ENCODE results near the gene XRCC5.

DNA sequence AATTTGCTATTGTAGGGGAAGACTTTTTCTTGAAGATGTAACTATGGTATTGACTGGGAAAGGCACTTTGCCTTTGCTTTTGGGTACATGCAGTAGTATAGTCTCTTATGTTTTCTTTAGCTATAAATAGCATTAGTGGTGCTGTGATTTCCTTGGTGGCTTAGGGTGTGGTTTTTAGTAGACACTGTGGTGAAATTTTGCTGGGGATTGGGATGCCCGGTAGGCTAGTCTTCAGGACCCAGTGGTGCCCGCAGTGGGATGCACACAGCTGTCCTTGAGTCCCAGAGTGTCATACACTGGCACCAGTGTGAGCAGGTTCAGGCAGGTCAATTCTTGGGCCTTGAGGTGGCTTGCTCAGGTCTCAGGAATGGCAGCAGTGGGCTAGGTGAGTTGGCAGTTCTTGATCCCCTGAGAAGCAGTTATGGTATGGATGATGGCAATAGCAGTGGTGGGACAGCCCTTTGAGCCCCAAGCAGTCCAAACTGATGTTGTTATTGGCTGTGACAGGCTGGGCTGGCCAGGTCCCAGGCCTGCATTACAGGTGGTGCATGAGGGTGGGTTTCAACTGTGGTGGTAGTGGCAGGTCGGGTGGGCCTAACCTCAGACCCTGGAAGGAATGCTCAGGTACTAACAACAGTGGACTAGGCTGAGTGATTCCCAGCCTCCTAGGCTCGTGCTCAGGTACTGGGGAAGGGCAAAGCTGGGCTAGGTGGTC, 124.3 kb downstream of the XRCC5 start:
- TF ChIP-seq, protein P1, sequence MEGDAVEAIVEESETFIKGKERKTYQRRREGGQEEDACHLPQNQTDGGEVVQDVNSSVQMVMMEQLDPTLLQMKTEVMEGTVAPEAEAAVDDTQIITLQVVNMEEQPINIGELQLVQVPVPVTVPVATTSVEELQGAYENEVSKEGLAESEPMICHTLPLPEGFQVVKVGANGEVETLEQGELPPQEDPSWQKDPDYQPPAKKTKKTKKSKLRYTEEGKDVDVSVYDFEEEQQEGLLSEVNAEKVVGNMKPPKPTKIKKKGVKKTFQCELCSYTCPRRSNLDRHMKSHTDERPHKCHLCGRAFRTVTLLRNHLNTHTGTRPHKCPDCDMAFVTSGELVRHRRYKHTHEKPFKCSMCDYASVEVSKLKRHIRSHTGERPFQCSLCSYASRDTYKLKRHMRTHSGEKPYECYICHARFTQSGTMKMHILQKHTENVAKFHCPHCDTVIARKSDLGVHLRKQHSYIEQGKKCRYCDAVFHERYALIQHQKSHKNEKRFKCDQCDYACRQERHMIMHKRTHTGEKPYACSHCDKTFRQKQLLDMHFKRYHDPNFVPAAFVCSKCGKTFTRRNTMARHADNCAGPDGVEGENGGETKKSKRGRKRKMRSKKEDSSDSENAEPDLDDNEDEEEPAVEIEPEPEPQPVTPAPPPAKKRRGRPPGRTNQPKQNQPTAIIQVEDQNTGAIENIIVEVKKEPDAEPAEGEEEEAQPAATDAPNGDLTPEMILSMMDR (IDR thresholded peaks at IDR 0.05; ENCODE audit: low read length), result no peak
- TF ChIP-seq EZH2 (IDR thresholded peaks at IDR 0.05; ENCODE audit: borderline replicate concordance, low read length), result no peak

Data from OCI-LY1 (cell line).